ENCODE data around the gene RPL3. TPM values are rescaled to one million over a fixed set of nuclear protein-coding genes. Genes with fewer than 3 reads are reported as not detected.

Gene RPL3
- polyA plus RNA-seq, 1 donor from 2014 or later = 1,527 TPM

GRCh38 chr22:39279170-39279850 lies 40.1 kb downstream of the RPL3 start:
- Histone ChIP-seq H3K36me3 (ENCODE audit: insufficient read depth, low read length) (no peaks in the 10 kb centered on the region), H3K9me2 (ENCODE audit: insufficient read depth, low read length) (no peaks in the 10 kb centered on the region), H4K20me1 (ENCODE audit: insufficient read depth) (no peaks in the 10 kb centered on the region), H2AFZ (ENCODE audit: low read depth, low read length) (peak overlapping the region; percentile 8), H3K4me2 (ENCODE audit: low read length) (no peak overlapping the region), H3K27me3 (ENCODE audit: insufficient read depth, low read depth, low read length) (no peaks in the 10 kb centered on the region), H3F3A (ENCODE audit: insufficient read depth, low read length, poor library complexity, severe bottlenecking) (no peaks in the 10 kb centered on the region), H3K9ac (ENCODE audit: low read length) (no peak overlapping the region), H3K9me3 (ENCODE audit: low read length) (no peaks in the 10 kb centered on the region), H3K27ac (ENCODE audit: low read length) (no peak overlapping the region), H3K79me2 (replicated peaks; ENCODE audit: insufficient read depth, low read length) (no peaks in the 10 kb centered on the region), H3K4me3 (ENCODE audit: low read length) (no peak overlapping the region)
- TF ChIP-seq POLR2AphosphoS5 (IDR thresholded peaks at IDR 0.05) (no peak), TAF1 (IDR thresholded peaks at IDR 0.05; ENCODE audit: low read depth) (no peak), REST (IDR thresholded peaks at IDR 0.05; ENCODE audit: borderline replicate concordance) (no peak), RAD21 (conservative IDR thresholded peaks at IDR 0.05) (no peak), MXI1 (conservative IDR thresholded peaks at IDR 0.05; ENCODE audit: poor library complexity, severe bottlenecking) (no peak), EZH2 (IDR thresholded peaks at IDR 0.05; ENCODE audit: borderline replicate concordance, insufficient read depth, low read length, poor library complexity, severe bottlenecking) (no peak), SMC3 (conservative IDR thresholded peaks at IDR 0.05; ENCODE audit: poor library complexity) (no peak), EP300 (conservative IDR thresholded peaks at IDR 0.05; ENCODE audit: poor library complexity, severe bottlenecking) (no peak), CTCF (IDR thresholded peaks at IDR 0.05; ENCODE audit: poor library complexity, severe bottlenecking) (no peak)

GRCh38 chr22:39278040-39278439 lies 41.4 kb downstream of the RPL3 start:
- no peaks in the 10 kb centered on the region for H3F3A ChIP-seq (ENCODE audit: insufficient read depth, low read length, poor library complexity, severe bottlenecking)
- no peaks in the 10 kb centered on the region for H3K36me3 ChIP-seq (ENCODE audit: insufficient read depth, low read length)
- no peaks in the 10 kb centered on the region for H3K27me3 ChIP-seq (ENCODE audit: insufficient read depth, low read depth, low read length)
- no peaks in the 10 kb centered on the region for H4K20me1 ChIP-seq (ENCODE audit: insufficient read depth)
- no peak overlapping the region for H3K9ac ChIP-seq (ENCODE audit: low read length)
- H3K4me2 ChIP-seq (ENCODE audit: low read length) = no peak overlapping the region
- H3K27ac ChIP-seq (ENCODE audit: low read length) = no peak overlapping the region
- H3K4me3 ChIP-seq (ENCODE audit: low read length) = no peak overlapping the region
- H2AFZ ChIP-seq (ENCODE audit: low read depth, low read length) = no peak overlapping the region
- TF ChIP-seq POLR2AphosphoS5 (IDR thresholded peaks at IDR 0.05) = no peak
- no peak for TF ChIP-seq RAD21 (conservative IDR thresholded peaks at IDR 0.05)
- no peak for TF ChIP-seq TAF1 (IDR thresholded peaks at IDR 0.05; ENCODE audit: low read depth)
- no peaks in the 10 kb centered on the region for H3K9me2 ChIP-seq (ENCODE audit: insufficient read depth, low read length)
- no peaks in the 10 kb centered on the region for H3K9me3 ChIP-seq (ENCODE audit: low read length)
- H3K79me2 ChIP-seq (replicated peaks; ENCODE audit: insufficient read depth, low read length) = no peaks in the 10 kb centered on the region
